Subcutaneous abdominal adipose tissue (tissue), 5 donors: ENCODE results near the gene URAD.
A peak's percentile ranks its signal among the peaks of the same experiment; 100 is the strongest.
"Not testable (repeated sequence)": the region's sequence is repeated elsewhere in the genome, so short reads cannot be mapped to it uniquely, and the experiment has no call there.

Experiments used
- H3K27ac ChIP-seq: one replicate; pipeline ENCODE4 v1.7.0; 2013; ENCODE audit warnings: low read depth, mild to moderate bottlenecking, inconsistent platforms, low read length, moderate library complexity
- H3K27me3 ChIP-seq, 5 donors: one replicate each; pipeline ENCODE4 v1.7.0; 2013; ENCODE audit warnings: low read length in 5 of 5, inconsistent platforms in 1 of 5; ENCODE audit not compliant: control insufficient read depth in 5 of 5, insufficient read depth in 4 of 5
- H3K36me3 ChIP-seq, 5 donors: one replicate each; pipeline ENCODE4 v1.7.0; 2013; ENCODE audit warnings: low read length in 5 of 5; ENCODE audit not compliant: control insufficient read depth in 5 of 5, insufficient read depth in 5 of 5
- H3K4me1 ChIP-seq, 5 donors: one replicate each; pipeline ENCODE4 v1.7.0; 2013; ENCODE audit warnings: low read length in 5 of 5, mild to moderate bottlenecking in 3 of 5, moderate library complexity in 1 of 5; ENCODE audit not compliant: control insufficient read depth in 5 of 5, insufficient read depth in 5 of 5
- H3K4me3 ChIP-seq, 5 donors: one replicate each; pipeline ENCODE4 v1.7.0; 2013; ENCODE audit warnings: low read length in 5 of 5, low read depth in 1 of 5
- H3K9ac ChIP-seq, 5 donors: one replicate each; pipeline ENCODE4 v1.7.0; 2013; ENCODE audit warnings: low read length in 5 of 5, mild to moderate bottlenecking in 4 of 5, moderate library complexity in 3 of 5
- H3K9me3 ChIP-seq, 5 donors: one replicate each; pipeline ENCODE4 v1.7.0; 2013; ENCODE audit warnings: low read length in 5 of 5; ENCODE audit not compliant: control insufficient read depth in 5 of 5
- donor health status: healthy.
- donor health status: healthy.
- donor health status: healthy.
- donor health status: healthy.
- donor health status: healthy.

URAD gene

GRCh38 chr13:27966641-27967202, 21.8 kb downstream of the URAD start:
- peaks cover 58 to 87% (median 77%) of the 10 kb centered on the region in 5 donors for H3K27me3 ChIP-seq
- peaks cover 0 to 28% (median 22%) of the 10 kb centered on the region in 5 donors for H3K4me1 ChIP-seq
- no peak overlapping the region for H3K27ac ChIP-seq
- H3K9me3 ChIP-seq: no peaks in the 10 kb centered on the region
- H3K36me3 ChIP-seq: no peaks in the 10 kb centered on the region
- no peak overlapping the region for H3K9ac ChIP-seq
- H3K4me3 ChIP-seq: no peak overlapping the region

- Histone ChIP-seq H3K9me3 (no peaks in the 10 kb centered on the region), H3K27me3 (peaks cover 51 to 85% (median 70%) of the 10 kb centered on the region in 5 donors), H3K27ac (no peak overlapping the region), H3K4me3 (no peak overlapping the region), H3K9ac (no peak overlapping the region), H3K4me1 (peaks cover 0 to 33% (median 25%) of the 10 kb centered on the region in 5 donors), H3K36me3 (no peaks in the 10 kb centered on the region)
These were observed 22.5 kb downstream of the URAD start for GRCh38 chr13:27965740-27966640.

- Histone ChIP-seq H3K4me1 (peaks cover 0 to 39% (median 32%) of the 10 kb centered on the region in 5 donors), H3K27ac (no peak overlapping the region), H3K9me3 (no peaks in the 10 kb centered on the region), H3K9ac (no peak overlapping the region), H3K27me3 (peaks cover 44 to 83% (median 68%) of the 10 kb centered on the region in 5 donors), H3K36me3 (no peaks in the 10 kb centered on the region), H3K4me3 (no peak overlapping the region)
These were observed 23.2 kb downstream of the URAD start for GRCh38 chr13:27965343-27965739.

- Histone ChIP-seq H3K27ac (no peak overlapping the region), H3K4me3 (no peak overlapping the region), H3K27me3 (peaks cover 41 to 83% (median 66%) of the 10 kb centered on the region in 5 donors), H3K9me3 (no peaks in the 10 kb centered on the region), H3K9ac (no peak overlapping the region), H3K4me1 (peaks cover 0 to 44% (median 36%) of the 10 kb centered on the region in 5 donors), H3K36me3 (no peaks in the 10 kb centered on the region)
These were observed 23.7 kb downstream of the URAD start for GRCh38 chr13:27964741-27965323.

GRCh38 chr13:27964206-27964605, 24.3 kb downstream of the URAD start:
- not testable (repeated sequence) for H3K9ac ChIP-seq, H3K36me3 ChIP-seq, H3K4me3 ChIP-seq, H3K27ac ChIP-seq, H3K9me3 ChIP-seq
- H3K4me1 ChIP-seq: peaks cover 0 to 45% (median 37%) of the 10 kb centered on the region in 5 donors
- peaks cover 37 to 78% (median 63%) of the 10 kb centered on the region in 5 donors for H3K27me3 ChIP-seq

- no peaks in the 10 kb centered on the region for H3K36me3 ChIP-seq
- H3K4me3 ChIP-seq: no peak overlapping the region
- H3K27ac ChIP-seq: no peak overlapping the region
- peaks cover 33 to 76% (median 62%) of the 10 kb centered on the region in 5 donors for H3K27me3 ChIP-seq
- no peaks in the 10 kb centered on the region for H3K9me3 ChIP-seq
- H3K9ac ChIP-seq: no peak overlapping the region
- H3K4me1 ChIP-seq: peaks cover 0 to 39% (median 30%) of the 10 kb centered on the region in 5 donors
These were observed 25.0 kb downstream of the URAD start for GRCh38 chr13:27963491-27963890.

- H3K36me3 ChIP-seq: no peaks in the 10 kb centered on the region
- peaks cover 0 to 34% (median 25%) of the 10 kb centered on the region in 5 donors for H3K4me1 ChIP-seq
- H3K9ac ChIP-seq: no peak overlapping the region
- no peak overlapping the region for H3K27ac ChIP-seq
- no peak overlapping the region for H3K4me3 ChIP-seq
- H3K9me3 ChIP-seq: no peaks in the 10 kb centered on the region
- H3K27me3 ChIP-seq: peaks cover 28 to 72% (median 59%) of the 10 kb centered on the region in 5 donors
These were observed 25.5 kb downstream of the URAD start for GRCh38 chr13:27962982-27963381.

GRCh38 chr13:27962128-27962841, 26.2 kb downstream of the URAD start:
- Histone ChIP-seq H3K36me3 (no peaks in the 10 kb centered on the region), H3K4me1 (peaks cover 0 to 31% (median 22%) of the 10 kb centered on the region in 5 donors), H3K4me3 (no peak overlapping the region), H3K9me3 (no peaks in the 10 kb centered on the region), H3K9ac (no peak overlapping the region), H3K27me3 (peaks cover 21 to 67% (median 55%) of the 10 kb centered on the region in 5 donors), H3K27ac (no peak overlapping the region)

GRCh38 chr13:27961227-27962085, 27.0 kb downstream of the URAD start:
- Histone ChIP-seq H3K27me3 (peaks cover 12 to 65% (median 48%) of the 10 kb centered on the region in 5 donors), H3K9me3 (no peaks in the 10 kb centered on the region), H3K36me3 (no peaks in the 10 kb centered on the region), H3K27ac (no peak overlapping the region), H3K4me1 (peaks cover 0 to 23% (median 19%) of the 10 kb centered on the region in 5 donors), H3K9ac (no peak overlapping the region), H3K4me3 (peak overlapping the region in 4 of 5 donors; percentile 35 to 60 (median 50))
